ENCODE results near the gene TGM3.

TGM3 gene

DNA sequence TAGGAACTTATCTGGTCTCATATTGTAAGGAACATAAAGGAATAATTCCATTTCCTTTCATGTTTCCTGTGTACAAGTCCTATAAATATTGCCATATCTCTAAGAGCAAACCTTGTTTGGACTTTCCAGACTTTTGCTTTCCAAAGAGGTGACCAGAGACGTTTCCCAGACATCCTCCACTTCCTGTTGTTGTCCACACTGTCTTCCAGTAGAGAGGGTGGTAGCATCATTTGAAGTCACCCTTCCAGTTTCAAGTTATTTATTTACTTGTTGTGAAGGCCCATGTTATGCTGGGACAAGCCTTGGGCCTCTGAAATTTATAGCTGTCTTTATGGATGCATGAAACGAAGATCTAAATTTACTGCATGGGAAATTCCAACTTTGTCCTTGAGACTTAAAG is 10.6 kb upstream of the TGM3 start:
- DNase-seq = no peak

DNA sequence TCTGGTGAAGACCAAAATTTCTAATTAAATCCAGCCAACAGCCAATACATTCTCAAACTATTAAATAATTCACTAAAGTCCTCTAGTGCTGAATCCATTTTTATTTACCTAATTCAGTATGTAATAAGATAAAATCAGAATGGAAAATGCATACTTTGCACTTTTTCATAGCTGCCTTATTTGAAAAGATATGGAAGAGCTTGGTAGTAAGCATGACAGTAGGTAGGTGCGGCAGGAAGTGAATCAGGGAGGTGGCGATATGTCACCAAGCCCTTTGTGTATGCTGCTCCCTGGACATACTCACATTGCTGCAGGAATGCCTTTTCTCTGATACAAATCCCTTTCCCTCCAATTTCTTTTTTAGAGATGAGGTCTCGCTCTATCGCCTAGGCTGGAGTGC is 10.2 kb upstream of the TGM3 start:
- no peak for DNase-seq

DNA sequence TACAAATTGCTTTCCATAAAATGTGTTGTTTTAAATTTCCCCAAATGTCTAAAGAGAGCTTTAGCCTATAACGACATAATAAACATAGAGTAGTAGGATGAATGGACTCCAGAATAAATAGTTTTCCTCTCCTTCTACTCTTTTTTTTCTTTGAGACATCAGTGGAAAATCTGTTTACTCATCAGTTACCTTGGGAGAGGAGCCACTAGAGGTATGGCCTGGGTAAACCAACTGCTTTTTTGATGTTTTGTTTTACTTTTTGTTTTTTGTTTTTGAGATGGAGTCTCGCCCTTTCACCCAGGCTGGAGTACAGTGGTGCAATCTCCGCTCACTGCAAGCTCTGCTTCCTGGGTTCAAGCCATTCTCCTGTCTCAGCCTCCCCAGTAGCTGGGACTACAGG is 8.3 kb upstream of the TGM3 start:
- no peak for DNase-seq

GRCh38 chr20:2289475-2289874 is 6.3 kb upstream of the TGM3 start:
- no peak for DNase-seq

DNA sequence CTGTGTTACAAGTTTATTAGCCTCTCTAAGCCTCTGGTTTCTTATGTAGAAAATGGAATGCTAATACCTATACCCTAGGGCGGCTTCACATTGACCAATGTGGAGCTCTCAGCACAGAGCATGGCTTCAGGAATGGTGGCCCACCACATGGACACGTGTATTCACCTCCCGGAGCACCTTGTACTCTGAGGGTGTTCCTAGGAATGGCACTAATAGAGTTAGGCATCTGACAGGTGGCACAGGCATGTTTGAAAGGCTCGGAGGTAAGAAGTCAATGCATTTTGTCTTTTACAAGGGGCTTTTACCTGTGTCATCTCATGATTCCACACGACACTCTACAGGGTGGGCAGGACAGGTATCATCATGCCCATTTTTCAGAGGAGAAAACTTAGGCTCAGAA is 5.3 kb upstream of the TGM3 start:
- no peak for DNase-seq

DNA sequence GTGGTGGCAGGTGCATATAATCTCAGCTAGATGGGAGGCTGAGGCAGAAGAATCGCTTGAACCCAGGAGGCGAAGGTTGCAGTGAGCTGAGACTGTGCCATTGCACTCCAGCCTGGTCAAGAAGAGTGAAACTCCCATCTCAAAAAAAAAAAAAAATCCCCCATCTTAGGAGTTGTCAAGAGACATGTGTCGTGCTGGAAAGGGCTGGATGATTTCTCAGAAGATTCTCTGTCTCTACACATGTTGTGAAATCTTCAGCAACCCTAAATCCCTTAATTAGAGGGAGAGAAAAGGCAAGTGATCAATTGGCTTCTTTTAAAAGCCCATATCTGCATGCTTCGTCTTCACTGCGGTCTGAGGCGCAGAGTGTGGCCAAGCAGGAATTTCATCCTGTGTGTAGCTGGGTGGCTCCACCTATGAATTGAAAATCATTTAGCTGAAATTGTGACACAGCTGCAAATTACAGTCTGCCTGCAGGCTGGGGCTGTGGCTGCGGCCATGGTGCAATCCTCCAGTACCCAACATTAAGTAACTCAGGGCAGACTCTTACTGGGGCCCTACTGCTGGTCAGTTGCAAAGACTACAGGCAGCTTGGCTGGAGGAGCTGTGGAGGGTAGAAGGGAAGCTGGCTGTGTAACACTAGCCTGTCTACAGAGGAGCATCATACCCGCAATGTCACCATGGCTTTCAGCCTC is 3.2 kb upstream of the TGM3 start:
- no peak for DNase-seq

DNA sequence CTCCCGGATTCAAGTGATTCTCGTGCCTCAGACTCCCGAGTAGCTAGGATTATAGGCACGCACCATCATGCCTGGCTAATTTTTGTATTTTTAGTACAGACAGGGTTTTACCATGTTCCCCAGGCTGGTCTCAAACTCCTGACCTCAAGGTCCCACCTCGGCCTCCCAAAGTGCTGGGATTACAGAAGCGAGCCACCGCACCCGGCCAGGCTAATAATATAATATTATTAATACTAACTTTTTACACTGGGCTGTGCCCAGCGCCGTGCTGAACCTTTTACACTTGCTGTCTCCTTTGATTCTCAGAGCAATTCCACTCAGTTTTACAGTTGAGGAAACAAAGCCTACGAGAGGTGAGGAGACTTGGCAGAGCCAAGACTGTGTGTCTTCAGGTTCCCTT is 2.3 kb upstream of the TGM3 start:
- DNase-seq = no peak

DNA sequence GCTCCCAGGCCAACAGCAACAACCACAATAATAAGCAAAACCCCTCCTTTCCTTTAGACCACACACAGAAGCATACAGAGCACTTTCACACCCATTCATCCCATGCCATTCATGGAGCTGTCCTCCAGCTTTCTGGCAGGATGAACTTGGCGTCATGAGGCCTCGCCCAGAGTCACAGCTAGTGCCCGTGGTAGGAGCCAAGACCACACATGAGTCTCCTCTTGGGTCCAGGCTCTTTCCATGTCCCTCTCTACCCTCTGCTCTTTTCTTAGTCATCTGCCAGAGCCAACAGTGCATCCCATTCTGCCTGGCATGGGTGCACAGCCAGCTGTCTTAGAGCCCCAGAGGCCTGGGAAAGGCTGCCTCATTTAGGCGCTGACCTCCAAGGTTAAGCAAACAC is 1.8 kb upstream of the TGM3 start:
- no peak for DNase-seq

DNA sequence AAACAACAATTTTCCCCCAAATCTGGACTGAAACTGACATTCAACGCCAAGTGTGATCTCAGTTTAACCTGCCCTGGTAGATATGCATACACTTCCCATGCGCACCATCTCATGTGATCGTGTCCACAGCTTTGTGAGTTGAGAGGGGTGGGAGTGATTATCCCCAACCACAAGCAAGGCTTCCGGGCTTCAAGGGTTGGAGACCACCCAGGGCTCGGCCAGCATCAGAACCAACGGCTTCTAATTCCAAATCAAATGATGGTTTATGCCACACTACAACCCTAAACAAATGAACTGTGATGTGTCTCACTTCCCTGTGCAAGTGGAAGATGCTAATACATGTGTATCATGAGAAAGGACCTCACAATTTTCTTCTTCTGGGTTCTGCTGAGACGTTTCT is 515 bp upstream of the TGM3 start:
- no peak for DNase-seq

DNA sequence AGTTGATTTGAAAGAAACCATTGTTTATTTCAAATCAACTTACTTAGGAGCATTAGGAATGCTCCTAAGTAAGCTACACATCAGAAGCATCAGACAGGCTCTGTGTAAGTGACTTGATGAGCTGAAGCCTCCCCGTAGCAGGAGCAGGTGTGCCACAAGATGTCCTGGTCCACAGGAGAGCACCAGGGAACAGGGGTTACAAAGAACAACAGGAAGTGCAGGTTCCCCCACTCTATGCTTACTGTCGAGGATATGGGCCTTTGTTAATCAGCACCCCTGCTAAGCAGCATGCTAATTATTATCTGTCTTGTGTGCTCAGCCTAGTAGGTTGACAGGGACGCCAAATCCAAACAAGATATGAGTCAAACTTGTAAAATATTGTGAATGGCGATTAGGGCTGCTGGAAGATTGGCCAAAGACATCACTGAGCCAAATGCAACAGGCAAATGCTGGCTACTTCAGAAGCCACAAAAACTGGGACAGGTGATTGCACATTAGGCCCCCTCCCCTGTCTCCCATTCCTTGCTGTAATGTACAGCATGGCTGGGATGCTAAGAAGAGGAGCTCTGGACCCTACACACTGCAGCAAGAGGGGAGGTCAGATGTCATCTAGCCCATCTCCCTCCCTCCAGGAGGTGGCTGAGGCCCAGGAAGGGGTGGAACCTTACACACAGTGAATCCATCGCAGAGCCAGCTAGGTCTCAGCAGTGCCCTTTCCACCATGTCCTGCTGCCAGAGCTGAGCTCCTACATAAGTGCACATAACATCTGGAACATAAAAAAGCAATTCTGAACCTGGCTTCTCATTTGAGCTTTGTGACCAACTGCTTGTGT is 939 bp downstream of the TGM3 start:
- DNase-seq = no peak

DNA sequence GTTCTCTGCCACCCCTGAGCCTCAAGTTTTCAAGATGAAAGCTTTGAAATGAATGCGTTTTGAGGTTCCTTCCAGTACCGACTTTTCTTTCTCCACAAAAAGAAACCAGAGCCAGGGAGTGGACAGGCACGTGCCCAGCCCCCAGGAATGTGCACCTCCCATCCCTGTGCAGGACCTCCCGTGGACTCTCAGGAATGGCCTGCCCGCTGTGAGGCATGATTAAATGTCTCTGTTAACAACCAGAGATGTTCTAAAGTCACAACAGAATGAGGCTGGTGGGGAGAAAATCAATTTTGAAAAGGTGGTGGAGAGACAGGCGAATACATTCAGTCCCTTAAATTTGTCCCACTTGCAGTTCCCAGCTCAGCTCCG is 1.5 kb downstream of the TGM3 start:
- no peak for DNase-seq

DNA sequence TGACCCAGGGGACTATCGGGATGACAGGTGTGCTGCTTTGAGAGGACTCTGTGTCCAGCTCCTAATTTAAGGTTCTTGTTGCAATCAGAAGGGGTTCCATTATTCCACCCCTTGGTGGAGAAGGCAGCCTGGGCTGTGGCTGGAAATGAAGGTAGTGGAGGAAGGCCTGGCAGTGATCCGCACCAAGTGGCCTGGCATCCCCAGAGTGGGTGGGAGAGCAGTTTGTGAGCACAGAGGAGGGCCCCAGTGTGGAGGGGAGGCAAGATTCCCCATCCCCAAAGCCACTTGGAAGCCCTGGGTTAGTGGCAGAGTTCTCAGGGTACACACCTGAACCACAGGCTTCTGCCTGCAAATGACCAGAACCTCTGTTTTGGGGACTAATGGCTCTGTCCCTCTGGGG is 2.3 kb downstream of the TGM3 start:
- no peak for DNase-seq

- no peak for DNase-seq
These were observed 2.9 kb downstream of the TGM3 start for GRCh38 chr20:2298701-2299100.

DNA sequence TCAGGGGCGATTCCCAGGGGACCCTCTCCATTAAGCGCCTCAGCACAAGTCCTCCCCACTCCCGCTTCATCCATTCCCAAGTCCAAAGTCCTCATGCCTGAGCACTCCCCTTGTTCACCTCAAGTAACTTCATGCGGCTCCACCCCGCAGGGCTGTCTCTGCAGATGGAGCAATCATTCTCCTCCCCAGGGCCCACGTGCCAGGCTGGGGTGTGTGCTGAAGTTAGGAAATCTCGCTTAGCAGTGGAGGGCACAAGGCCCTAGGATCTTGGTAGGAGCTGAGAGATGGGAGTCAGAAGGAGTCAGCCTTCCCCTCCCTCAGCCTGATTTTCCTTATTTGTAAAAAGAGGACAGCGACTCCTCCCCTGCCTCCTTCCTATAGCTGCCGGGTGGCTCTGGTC is 3.5 kb downstream of the TGM3 start:
- no peak for DNase-seq

- no peak for DNase-seq
These were observed 4.2 kb downstream of the TGM3 start for GRCh38 chr20:2300002-2300401.

GRCh38 chr20:2300420-2300819 is 4.6 kb downstream of the TGM3 start:
- no peak for DNase-seq

DNA sequence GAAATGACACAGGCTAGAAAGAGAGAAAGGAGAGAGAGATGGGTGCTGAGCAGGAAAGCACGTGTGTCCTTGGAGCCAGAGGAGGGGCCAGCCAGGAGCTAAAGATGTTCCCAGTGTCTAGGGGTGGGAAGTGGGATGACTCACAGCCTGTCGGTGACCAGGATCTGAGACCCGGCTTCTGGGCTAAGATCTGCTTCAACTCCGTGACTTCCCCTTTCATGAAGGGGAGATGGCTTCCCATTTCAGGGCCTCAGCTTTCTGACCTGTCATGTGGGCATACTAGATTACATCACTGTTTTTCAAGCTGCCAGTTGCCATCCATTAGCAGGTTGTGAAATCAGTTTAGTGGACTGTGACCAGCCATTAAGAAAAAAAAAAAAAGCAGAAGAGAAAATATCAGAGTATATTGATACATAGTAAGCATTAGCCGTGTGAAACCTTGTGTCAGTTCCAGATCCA is 5.4 kb downstream of the TGM3 start:
- DNase-seq = no peak

GRCh38 chr20:2302384-2303060 is 6.7 kb downstream of the TGM3 start:
- no peak for DNase-seq

- no peak for DNase-seq
These were observed 7.9 kb downstream of the TGM3 start for GRCh38 chr20:2303673-2304072.

DNA sequence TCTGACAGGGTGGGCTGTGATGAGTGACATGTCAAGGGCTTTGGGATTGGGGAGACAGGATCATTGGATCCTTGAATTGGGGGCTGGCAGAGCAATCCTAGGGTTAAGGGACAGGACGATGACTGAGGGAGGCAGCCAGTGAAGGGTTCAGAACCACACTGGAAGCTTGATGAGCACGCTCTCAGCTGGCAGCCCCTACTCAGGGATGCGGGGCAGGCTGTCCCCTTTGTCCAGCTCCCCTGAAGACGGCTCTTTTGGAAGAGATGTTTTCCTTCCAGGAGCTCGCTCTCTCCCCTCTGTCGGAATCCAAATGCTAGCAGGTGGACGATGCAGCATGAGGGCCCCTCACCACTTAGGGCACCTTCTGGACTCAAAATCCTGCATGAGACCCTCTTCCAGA is 8.4 kb downstream of the TGM3 start:
- DNase-seq = no peak

DNA sequence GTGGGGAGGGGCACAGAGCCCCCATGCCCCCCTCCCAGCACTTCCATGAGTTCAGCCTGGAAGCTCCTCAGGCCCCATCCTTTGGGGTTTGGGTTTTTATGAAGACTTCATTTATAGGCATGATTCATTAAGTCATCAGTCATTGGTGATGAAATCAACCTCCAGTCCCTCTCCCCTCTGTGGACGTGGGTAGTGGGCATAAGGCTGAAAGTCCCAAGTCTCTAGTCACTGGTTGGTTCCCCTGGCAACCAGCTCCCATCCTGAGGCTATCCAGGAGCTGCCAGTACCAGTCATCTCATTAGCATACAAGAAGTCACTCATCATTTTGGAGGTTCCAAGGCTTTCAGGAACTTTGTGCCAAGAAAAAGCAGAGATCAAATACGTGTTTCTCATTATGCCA is 9.2 kb downstream of the TGM3 start:
- DNase-seq = no peak

GRCh38 chr20:2305479-2305878 is 9.7 kb downstream of the TGM3 start:
- no peak for DNase-seq

DNA sequence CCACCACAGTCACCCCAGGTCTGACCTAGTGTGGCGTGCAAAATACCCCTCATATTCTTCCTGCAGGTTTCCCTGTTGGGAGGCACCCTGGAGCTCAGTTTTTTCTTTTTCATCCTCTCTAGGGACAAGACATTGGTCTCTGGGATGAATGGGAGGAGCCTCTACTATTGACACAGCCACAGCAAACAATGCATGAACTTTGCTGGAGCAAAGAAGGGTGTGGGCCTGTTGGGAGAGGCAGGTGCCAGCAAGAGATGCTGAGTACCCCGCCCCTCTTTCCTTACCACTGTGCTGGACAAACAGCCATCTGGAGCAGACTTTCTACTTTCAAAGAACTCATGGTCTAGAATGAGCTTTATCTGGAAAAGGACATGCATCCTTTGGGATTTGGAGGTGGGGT is 10.1 kb downstream of the TGM3 start:
- DNase-seq = no peak

DNA sequence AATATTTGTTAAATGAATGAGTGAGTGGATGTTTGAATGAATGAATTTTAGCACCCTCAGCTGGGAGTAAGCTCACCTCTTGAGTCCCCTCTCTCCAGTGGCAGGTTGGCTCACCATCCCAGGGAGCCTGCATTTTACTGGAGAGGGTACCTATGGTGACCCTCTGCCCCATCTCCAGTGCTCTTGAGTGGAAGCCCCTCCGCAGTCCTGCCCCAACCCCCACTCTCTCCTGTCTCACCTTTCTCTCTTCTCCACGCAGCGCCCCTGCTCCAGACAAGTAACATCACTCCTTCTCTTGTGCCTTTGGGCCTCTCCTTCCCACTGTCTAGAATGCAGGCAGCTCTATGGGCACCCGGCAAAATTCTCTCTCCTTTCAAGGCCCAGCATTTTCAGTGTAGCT is 11.3 kb downstream of the TGM3 start:
- DNase-seq = no peak
